ENCODE data around the gene GRM7. TPM values are rescaled to one million over a fixed set of nuclear protein-coding genes. Genes with fewer than 3 reads are reported as not detected.

Gene GRM7
- total RNA-seq, 1 experiment from 2014 or later = not detected

DNA sequence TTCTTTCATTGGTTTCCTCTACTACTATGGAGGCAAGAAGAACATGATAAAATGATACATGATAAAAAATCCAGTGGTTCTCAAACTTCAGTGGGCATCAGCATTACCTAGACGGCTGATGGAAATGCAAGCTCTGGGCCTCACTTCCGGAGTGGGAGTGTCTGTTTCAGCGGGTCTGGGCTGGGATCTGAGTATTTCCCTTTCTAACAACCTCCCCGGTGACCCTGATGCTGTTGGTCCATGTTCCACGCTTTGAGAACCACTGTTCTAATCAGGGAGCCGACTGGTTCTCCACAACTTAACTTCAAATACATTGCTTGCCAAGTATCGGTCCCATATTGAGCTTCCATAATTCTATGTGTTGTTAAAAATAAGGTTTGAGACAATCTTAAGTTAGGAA lies 928.4 kb downstream of the GRM7 start:
- no peak for DNase-seq (ENCODE audit: low spot score)

DNA sequence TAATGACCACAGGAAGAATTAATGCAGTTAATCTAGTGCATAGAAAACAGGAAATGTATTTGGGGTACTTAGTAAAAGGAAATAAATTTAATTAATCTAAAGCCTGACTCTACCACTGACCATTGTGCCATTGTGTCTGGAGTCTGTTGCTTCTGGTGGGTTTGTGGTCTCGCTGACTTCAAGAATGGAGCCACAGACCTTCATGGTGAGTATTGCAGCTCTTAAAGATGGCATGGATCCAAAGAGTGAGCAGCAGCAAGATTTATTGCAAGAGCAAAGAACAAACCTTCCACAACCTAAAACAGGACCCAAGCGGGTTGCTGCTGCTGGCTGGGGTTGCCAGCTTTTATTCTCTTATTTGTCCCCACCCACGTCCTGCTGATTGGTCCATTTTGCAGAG lies 929.2 kb downstream of the GRM7 start:
- no peak for DNase-seq (ENCODE audit: low spot score)
